ENCODE measurements around the gene FSTL3. TPM values are rescaled to one million over a fixed set of nuclear protein-coding genes. Genes with fewer than 3 reads are reported as not detected.

The FSTL3 gene
- polyA plus RNA-seq, 12 donors, result 11.0 to 25.9 (median 12.2) TPM; not detected in 1

- no peak for DNase-seq
Measured at GRCh38 chr19:732148-733069, 56.2 kb downstream of the FSTL3 start.

Other genes with a start within 250 kb of the FSTL3 start
- 10 to 100 TPM in 11 of 12 donors, not detected in 1; 19.9 to 49.3 (median 27.0) TPM for gene SHC2, start 215.4 kb upstream of the FSTL3 start, polyA plus RNA-seq (ENCODE audit: insufficient read length in 12 of 12)
- gene MADCAM1, start 179.9 kb upstream of the FSTL3 start, polyA plus RNA-seq (ENCODE audit: insufficient read length in 12 of 12), result 10 to 100 TPM in 2 of 12 donors, 1 to 10 TPM in 9, not detected in 1; 3.8 to 24.5 (median 7.3) TPM
- gene TPGS1, start 168.9 kb upstream of the FSTL3 start, polyA plus RNA-seq (ENCODE audit: insufficient read length in 12 of 12), result 10 to 100 TPM in 1 of 12 donors, 1 to 10 TPM in 10, not detected in 1; 2.8 to 26.4 (median 4.6) TPM
- gene CDC34, start 144.6 kb upstream of the FSTL3 start, polyA plus RNA-seq (ENCODE audit: insufficient read length in 12 of 12), result 100 to 1,000 TPM in 1 of 12 donors, 10 to 100 TPM in 10, not detected in 1; 48.4 to 140 (median 61.1) TPM
- under 1 TPM in 7 of 12 donors, not detected in 5; 0.20 to 0.72 (median 0.26) TPM for gene GZMM, start 132.3 kb upstream of the FSTL3 start, polyA plus RNA-seq (ENCODE audit: insufficient read length in 12 of 12)
- gene BSG, start 103.8 kb upstream of the FSTL3 start, polyA plus RNA-seq (ENCODE audit: insufficient read length in 12 of 12), result 100 to 1,000 TPM in 11 of 12 donors, not detected in 1; 109 to 224 (median 171) TPM
- under 1 TPM in 10 of 12 donors, not detected in 2; 0.13 to 0.61 (median 0.31) TPM for gene HCN2, start 86.5 kb upstream of the FSTL3 start, polyA plus RNA-seq (ENCODE audit: insufficient read length in 12 of 12)
- 10 to 100 TPM in 11 of 12 donors, not detected in 1; 23.7 to 58.0 (median 29.2) TPM for gene POLRMT, start 42.9 kb upstream of the FSTL3 start, polyA plus RNA-seq (ENCODE audit: insufficient read length in 12 of 12)
- under 1 TPM in 4 of 12 donors, not detected in 8; 0.09 to 0.21 (median 0.16) TPM for gene FGF22, start 36.5 kb upstream of the FSTL3 start, polyA plus RNA-seq (ENCODE audit: insufficient read length in 12 of 12)
- gene RNF126, start 13.2 kb upstream of the FSTL3 start, polyA plus RNA-seq (ENCODE audit: insufficient read length in 12 of 12), result 10 to 100 TPM in 11 of 12 donors, not detected in 1; 17.8 to 52.8 (median 19.0) TPM
- 1 to 10 TPM in 1 of 12 donors, under 1 TPM in 5, not detected in 6; 0.15 to 1.2 (median 0.19) TPM for gene PRSS57, start 19.1 kb downstream of the FSTL3 start, polyA plus RNA-seq (ENCODE audit: insufficient read length in 12 of 12)
- gene PALM, start 32.5 kb downstream of the FSTL3 start, polyA plus RNA-seq (ENCODE audit: insufficient read length in 12 of 12), result 10 to 100 TPM in 11 of 12 donors, not detected in 1; 17.2 to 80.5 (median 33.1) TPM
- gene MISP, start 74.7 kb downstream of the FSTL3 start, polyA plus RNA-seq (ENCODE audit: insufficient read length in 12 of 12), result 10 to 100 TPM in 1 of 12 donors, under 1 TPM in 9, not detected in 2; 0.07 to 36.0 (median 0.12) TPM
- gene PTBP1, start 121.1 kb downstream of the FSTL3 start, polyA plus RNA-seq (ENCODE audit: insufficient read length in 12 of 12), result 100 to 1,000 TPM in 11 of 12 donors, not detected in 1; 116 to 245 (median 136) TPM
- 1 to 10 TPM in 3 of 12 donors, under 1 TPM in 7, not detected in 2; 0.12 to 2.7 (median 0.46) TPM for gene PLPPR3, start 145.6 kb downstream of the FSTL3 start, polyA plus RNA-seq (ENCODE audit: insufficient read length in 12 of 12)
- 1 to 10 TPM in 5 of 12 donors, under 1 TPM in 5, not detected in 2; 0.42 to 8.7 (median 0.90) TPM for gene AZU1, start 151.4 kb downstream of the FSTL3 start, polyA plus RNA-seq (ENCODE audit: insufficient read length in 12 of 12)
- 10 to 100 TPM in 1 of 12 donors, 1 to 10 TPM in 7, under 1 TPM in 2, not detected in 2; 0.66 to 12.0 (median 1.3) TPM for gene PRTN3, start 164.6 kb downstream of the FSTL3 start, polyA plus RNA-seq (ENCODE audit: insufficient read length in 12 of 12)
- 1 to 10 TPM in 2 of 12 donors, under 1 TPM in 5, not detected in 5; 0.21 to 1.2 (median 0.33) TPM for gene ELANE, start 175.9 kb downstream of the FSTL3 start, polyA plus RNA-seq (ENCODE audit: insufficient read length in 12 of 12)
- gene CFD, start 183.3 kb downstream of the FSTL3 start, polyA plus RNA-seq (ENCODE audit: insufficient read length in 12 of 12), result 10 to 100 TPM in 1 of 12 donors, 1 to 10 TPM in 9, under 1 TPM in 1, not detected in 1; 0.98 to 20.8 (median 1.6) TPM
- gene MED16, start 216.8 kb downstream of the FSTL3 start, polyA plus RNA-seq (ENCODE audit: insufficient read length in 12 of 12), result 1,000 to 10,000 TPM in 1 of 12 donors, 10 to 100 TPM in 11; 26.2 to 1,072 (median 32.9) TPM
- not detected for gene RNU6-9, start 217.1 kb downstream of the FSTL3 start, polyA plus RNA-seq (ENCODE audit: insufficient read length in 12 of 12)
- 10 to 100 TPM in 11 of 12 donors, not detected in 1; 21.0 to 60.9 (median 27.3) TPM for gene R3HDM4, start 236.8 kb downstream of the FSTL3 start, polyA plus RNA-seq (ENCODE audit: insufficient read length in 12 of 12)
- gene KISS1R, start 240.9 kb downstream of the FSTL3 start, polyA plus RNA-seq (ENCODE audit: insufficient read length in 12 of 12), result not detected
- 100 to 1,000 TPM in 1 of 12 donors, 10 to 100 TPM in 6, 1 to 10 TPM in 5; 7.5 to 100 (median 10.3) TPM for gene ARID3A, start 249.6 kb downstream of the FSTL3 start, polyA plus RNA-seq (ENCODE audit: insufficient read length in 12 of 12)

All from muscle of arm (tissue), 12 donors.